ENCODE measurements around the gene CEP170.
A peak's percentile ranks its signal among the peaks of the same experiment; 100 is the strongest.

The CEP170 gene

DNA sequence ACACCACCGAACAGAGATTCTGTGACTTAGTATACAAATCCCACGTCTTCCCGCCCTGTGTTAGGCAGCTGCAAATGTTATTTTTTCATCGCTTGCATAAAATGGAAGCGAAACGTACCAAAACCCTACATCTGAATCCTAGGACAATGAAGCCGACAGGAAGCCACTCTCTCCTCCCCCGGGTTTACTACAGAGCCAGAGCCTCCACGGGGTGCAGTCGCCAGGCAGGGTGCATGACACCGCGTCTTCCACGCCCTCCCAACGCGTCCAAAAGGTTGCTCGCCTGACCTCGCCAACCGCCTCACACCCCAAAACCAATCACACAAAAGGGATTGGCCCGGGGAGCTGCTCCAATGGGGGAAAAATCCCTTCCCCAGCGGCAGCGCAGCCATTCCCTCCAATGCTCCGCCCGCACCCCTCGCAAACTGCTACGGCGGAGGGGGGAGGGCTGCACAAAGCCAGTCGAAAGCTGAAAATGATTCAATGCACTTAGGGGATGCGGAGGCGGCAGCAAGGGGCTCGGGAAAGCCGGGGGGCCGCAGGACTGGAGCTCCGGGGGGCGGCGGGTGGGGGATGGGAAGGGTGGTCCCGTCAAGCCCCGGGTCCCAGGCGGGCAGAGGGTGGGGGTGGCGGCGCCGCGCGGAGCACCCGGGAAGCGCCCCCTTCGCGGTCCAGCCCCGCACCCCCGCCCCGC is 701 bp downstream of the CEP170 start (continued):
- TF ChIP-seq, protein P1, sequence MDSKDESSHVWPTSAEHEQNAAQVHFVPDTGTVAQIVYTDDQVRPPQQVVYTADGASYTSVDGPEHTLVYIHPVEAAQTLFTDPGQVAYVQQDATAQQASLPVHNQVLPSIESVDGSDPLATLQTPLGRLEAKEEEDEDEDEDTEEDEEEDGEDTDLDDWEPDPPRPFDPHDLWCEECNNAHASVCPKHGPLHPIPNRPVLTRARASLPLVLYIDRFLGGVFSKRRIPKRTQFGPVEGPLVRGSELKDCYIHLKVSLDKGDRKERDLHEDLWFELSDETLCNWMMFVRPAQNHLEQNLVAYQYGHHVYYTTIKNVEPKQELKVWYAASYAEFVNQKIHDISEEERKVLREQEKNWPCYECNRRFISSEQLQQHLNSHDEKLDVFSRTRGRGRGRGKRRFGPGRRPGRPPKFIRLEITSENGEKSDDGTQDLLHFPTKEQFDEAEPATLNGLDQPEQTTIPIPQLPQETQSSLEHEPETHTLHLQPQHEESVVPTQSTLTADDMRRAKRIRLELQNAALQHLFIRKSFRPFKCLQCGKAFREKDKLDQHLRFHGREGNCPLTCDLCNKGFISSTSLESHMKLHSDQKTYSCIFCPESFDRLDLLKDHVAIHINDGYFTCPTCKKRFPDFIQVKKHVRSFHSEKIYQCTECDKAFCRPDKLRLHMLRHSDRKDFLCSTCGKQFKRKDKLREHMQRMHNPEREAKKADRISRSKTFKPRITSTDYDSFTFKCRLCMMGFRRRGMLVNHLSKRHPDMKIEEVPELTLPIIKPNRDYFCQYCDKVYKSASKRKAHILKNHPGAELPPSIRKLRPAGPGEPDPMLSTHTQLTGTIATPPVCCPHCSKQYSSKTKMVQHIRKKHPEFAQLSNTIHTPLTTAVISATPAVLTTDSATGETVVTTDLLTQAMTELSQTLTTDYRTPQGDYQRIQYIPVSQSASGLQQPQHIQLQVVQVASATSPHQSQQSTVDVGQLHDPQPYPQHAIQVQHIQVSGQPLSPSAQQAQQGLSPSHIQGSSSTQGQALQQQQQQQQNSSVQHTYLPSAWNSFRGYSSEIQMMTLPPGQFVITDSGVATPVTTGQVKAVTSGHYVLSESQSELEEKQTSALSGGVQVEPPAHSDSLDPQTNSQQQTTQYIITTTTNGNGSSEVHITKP (tag by site-specific recombination; IDR thresholded peaks at IDR 0.05): peak; percentile 71
- TF ChIP-seq, protein P2, sequence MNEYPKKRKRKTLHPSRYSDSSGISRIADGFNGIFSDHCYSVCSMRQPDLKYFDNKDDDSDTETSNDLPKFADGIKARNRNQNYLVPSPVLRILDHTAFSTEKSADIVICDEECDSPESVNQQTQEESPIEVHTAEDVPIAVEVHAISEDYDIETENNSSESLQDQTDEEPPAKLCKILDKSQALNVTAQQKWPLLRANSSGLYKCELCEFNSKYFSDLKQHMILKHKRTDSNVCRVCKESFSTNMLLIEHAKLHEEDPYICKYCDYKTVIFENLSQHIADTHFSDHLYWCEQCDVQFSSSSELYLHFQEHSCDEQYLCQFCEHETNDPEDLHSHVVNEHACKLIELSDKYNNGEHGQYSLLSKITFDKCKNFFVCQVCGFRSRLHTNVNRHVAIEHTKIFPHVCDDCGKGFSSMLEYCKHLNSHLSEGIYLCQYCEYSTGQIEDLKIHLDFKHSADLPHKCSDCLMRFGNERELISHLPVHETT (tag by site-specific recombination; IDR thresholded peaks at IDR 0.05): no peak; the same call in 1 of the 2 replicates
- TF ChIP-seq, protein P3, sequence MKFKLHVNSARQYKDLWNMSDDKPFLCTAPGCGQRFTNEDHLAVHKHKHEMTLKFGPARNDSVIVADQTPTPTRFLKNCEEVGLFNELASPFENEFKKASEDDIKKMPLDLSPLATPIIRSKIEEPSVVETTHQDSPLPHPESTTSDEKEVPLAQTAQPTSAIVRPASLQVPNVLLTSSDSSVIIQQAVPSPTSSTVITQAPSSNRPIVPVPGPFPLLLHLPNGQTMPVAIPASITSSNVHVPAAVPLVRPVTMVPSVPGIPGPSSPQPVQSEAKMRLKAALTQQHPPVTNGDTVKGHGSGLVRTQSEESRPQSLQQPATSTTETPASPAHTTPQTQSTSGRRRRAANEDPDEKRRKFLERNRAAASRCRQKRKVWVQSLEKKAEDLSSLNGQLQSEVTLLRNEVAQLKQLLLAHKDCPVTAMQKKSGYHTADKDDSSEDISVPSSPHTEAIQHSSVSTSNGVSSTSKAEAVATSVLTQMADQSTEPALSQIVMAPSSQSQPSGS (tag by site-specific recombination; IDR thresholded peaks at IDR 0.05; ENCODE audit: low read depth): no peak
- TF ChIP-seq ZBTB17 (tag by site-specific recombination; IDR thresholded peaks at IDR 0.05) (0 out of 2 replicates have a peak, but pooled peaks have one; percentile 49), ZNF350 (tag by site-specific recombination; IDR thresholded peaks at IDR 0.05) (no peak), ZNF157 (tag by site-specific recombination; IDR thresholded peaks at IDR 0.05) (no peak), ZNF621 (tag by site-specific recombination; IDR thresholded peaks at IDR 0.05) (no peak), ZFP41 (tag by site-specific recombination; IDR thresholded peaks at IDR 0.05; ENCODE audit: borderline replicate concordance) (no peak), ZNF677 (tag by site-specific recombination; IDR thresholded peaks at IDR 0.05) (no peak), ZNF24 (tag by site-specific recombination; IDR thresholded peaks at IDR 0.05) (peak; percentile 72), ZNF2 (tag by site-specific recombination; IDR thresholded peaks at IDR 0.05) (peak; percentile 85), ZNF626 (tag by site-specific recombination; IDR thresholded peaks at IDR 0.05) (no peak), ZNF16 (tag by site-specific recombination; IDR thresholded peaks at IDR 0.05; ENCODE audit: low read depth) (no peak), ZBTB1 (tag by site-specific recombination; IDR thresholded peaks at IDR 0.05) (no peak), ZBTB7A (tag by site-specific recombination; IDR thresholded peaks at IDR 0.05; ENCODE audit: low read depth) (no peak), ZNF596 (tag by site-specific recombination; IDR thresholded peaks at IDR 0.05) (no peak)
- TF ChIP-seq, protein P4, sequence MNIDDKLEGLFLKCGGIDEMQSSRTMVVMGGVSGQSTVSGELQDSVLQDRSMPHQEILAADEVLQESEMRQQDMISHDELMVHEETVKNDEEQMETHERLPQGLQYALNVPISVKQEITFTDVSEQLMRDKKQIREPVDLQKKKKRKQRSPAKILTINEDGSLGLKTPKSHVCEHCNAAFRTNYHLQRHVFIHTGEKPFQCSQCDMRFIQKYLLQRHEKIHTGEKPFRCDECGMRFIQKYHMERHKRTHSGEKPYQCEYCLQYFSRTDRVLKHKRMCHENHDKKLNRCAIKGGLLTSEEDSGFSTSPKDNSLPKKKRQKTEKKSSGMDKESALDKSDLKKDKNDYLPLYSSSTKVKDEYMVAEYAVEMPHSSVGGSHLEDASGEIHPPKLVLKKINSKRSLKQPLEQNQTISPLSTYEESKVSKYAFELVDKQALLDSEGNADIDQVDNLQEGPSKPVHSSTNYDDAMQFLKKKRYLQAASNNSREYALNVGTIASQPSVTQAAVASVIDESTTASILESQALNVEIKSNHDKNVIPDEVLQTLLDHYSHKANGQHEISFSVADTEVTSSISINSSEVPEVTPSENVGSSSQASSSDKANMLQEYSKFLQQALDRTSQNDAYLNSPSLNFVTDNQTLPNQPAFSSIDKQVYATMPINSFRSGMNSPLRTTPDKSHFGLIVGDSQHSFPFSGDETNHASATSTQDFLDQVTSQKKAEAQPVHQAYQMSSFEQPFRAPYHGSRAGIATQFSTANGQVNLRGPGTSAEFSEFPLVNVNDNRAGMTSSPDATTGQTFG (tag by site-specific recombination; IDR thresholded peaks at IDR 0.05; ENCODE audit: borderline replicate concordance): no peak
- TF ChIP-seq, protein P5, sequence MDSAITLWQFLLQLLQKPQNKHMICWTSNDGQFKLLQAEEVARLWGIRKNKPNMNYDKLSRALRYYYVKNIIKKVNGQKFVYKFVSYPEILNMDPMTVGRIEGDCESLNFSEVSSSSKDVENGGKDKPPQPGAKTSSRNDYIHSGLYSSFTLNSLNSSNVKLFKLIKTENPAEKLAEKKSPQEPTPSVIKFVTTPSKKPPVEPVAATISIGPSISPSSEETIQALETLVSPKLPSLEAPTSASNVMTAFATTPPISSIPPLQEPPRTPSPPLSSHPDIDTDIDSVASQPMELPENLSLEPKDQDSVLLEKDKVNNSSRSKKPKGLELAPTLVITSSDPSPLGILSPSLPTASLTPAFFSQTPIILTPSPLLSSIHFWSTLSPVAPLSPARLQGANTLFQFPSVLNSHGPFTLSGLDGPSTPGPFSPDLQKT (IDR thresholded peaks at IDR 0.05; ENCODE audit: borderline replicate concordance, low read depth, low read length): no peak
- TF ChIP-seq, protein P6, sequence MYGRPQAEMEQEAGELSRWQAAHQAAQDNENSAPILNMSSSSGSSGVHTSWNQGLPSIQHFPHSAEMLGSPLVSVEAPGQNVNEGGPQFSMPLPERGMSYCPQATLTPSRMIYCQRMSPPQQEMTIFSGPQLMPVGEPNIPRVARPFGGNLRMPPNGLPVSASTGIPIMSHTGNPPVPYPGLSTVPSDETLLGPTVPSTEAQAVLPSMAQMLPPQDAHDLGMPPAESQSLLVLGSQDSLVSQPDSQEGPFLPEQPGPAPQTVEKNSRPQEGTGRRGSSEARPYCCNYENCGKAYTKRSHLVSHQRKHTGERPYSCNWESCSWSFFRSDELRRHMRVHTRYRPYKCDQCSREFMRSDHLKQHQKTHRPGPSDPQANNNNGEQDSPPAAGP (tag by site-specific recombination; IDR thresholded peaks at IDR 0.05): 0 out of 2 replicates have a peak, but pooled peaks have one; percentile 36
- TF ChIP-seq, protein P7, sequence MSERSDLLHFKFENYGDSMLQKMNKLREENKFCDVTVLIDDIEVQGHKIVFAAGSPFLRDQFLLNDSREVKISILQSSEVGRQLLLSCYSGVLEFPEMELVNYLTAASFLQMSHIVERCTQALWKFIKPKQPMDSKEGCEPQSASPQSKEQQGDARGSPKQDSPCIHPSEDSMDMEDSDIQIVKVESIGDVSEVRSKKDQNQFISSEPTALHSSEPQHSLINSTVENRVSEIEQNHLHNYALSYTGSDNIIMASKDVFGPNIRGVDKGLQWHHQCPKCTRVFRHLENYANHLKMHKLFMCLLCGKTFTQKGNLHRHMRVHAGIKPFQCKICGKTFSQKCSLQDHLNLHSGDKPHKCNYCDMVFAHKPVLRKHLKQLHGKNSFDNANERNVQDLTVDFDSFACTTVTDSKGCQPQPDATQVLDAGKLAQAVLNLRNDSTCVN (tag by site-specific recombination; optimal IDR thresholded peaks at IDR 0.05): peak; percentile 30
